Loucy (cell line): ENCODE measurements around the gene XRCC2.

ENCODE experiments used
- CTCF ChIP-seq: fragments of 200-600 bp; sonication (generic); conservative IDR thresholded peaks from 2 replicates; pipeline ENCODE4 v1.5.1; 2014; ENCODE audit warnings: mild to moderate bottlenecking, antibody characterized with exemption, low read length
- EZH2phosphoT487 ChIP-seq: fragments of 200-600 bp; IDR thresholded peaks from 2 replicates; pipeline ENCODE4 v1.6.1; 2018; ENCODE audit warnings: antibody characterized with exemption, mild to moderate bottlenecking, moderate library complexity, borderline replicate concordance

DNA sequence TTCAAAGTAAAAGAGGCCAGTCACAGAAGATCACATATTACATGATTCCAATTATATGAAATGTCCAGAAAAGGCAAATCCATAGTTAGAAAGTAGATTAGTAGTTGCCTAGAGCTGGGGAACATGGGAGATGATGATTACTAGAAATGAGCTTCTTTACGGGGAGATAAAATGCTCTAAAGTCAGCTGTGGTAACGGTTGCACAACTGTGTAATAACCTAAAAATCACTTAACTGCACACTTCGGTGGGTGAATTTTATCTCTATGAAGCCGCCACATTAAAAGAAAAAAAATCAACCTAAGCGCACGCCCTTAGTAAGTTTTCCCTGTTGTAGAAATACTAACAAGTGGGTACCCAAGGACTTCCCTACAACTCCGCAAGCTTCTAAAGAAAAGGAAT is 15.9 kb downstream of the XRCC2 start:
- TF ChIP-seq CTCF, result no peak
- TF ChIP-seq EZH2phosphoT487, result no peak
